GM12873 (cell line): Measurements from ENCODE around the gene DDX3X.

Experiments used
- CTCF ChIP-seq: IDR thresholded peaks from 2 replicates; pipeline ENCODE4 v1.5.1; 2012; ENCODE audit warnings: low read depth, mild to moderate bottlenecking, moderate library complexity, low read length, control low read depth; ENCODE audit not compliant: insufficient read depth; ENCODE audit errors: missing control alignments

Gene DDX3X

GRCh38 chrX:41333744-41334362 is at the start of gene DDX3X:
Gene DDX3X (plus strand): TSS chrX:41334162. CDS start chrX:41334253, 91 bp downstream.
- peak; percentile 30 for TF ChIP-seq CTCF

- TF ChIP-seq CTCF, result no peak
These were observed 45.3 kb upstream of the DDX3X start for GRCh38 chrX:41288641-41289040.

- no peak for TF ChIP-seq CTCF
These were observed 44.9 kb upstream of the DDX3X start for GRCh38 chrX:41289095-41289494.

- no peak for TF ChIP-seq CTCF
These were observed 42.7 kb upstream of the DDX3X start for GRCh38 chrX:41291309-41291708.

- peak; percentile 41 for TF ChIP-seq CTCF
These were observed 40.7 kb upstream of the DDX3X start for GRCh38 chrX:41293269-41293668.

- TF ChIP-seq CTCF, result no peak
These were observed 33.1 kb upstream of the DDX3X start for GRCh38 chrX:41300758-41301437.

- TF ChIP-seq CTCF, result no peak
These were observed 32.5 kb upstream of the DDX3X start for GRCh38 chrX:41301438-41301824.
